Thoracic aorta (tissue), 2 donors: ENCODE data around the gene SECISBP2L. TPM values are rescaled to one million over a fixed set of nuclear protein-coding genes. Genes with fewer than 3 reads are reported as not detected.

Source experiments
- ATAC-seq: fragments of 150-250 bp; one replicate; pipeline ENCODE4 v1.8.0; 2017; ENCODE audit warnings: low read depth; ENCODE audit not compliant: insufficient number of reproducible peaks, low FRiP score
- DNase-seq: peaks from one replicate; pipeline ENCODE4 v3.0.0-alpha.2; 2020; ENCODE audit warnings: low spot score
- H3K27ac ChIP-seq, 2 donors: fragments of 200-600 bp; sonication (generic); 1 replicate in 1 of 2; 2 replicates in 1 of 2; pipeline ENCODE4 v1.5.1; 2016; ENCODE audit warnings: mild to moderate bottlenecking in 2 of 2, moderate library complexity in 2 of 2
- H3K27me3 ChIP-seq: fragments of 200-600 bp; sonication (generic); replicated peaks from 2 replicates; pipeline ENCODE4 v1.6.0; 2016; ENCODE audit warnings: mild to moderate bottlenecking; ENCODE audit not compliant: insufficient read depth
- H3K36me3 ChIP-seq: fragments of 200-600 bp; sonication (generic); one replicate; pipeline ENCODE4 v1.5.1; 2016
- H3K4me1 ChIP-seq, 2 donors: fragments of 200-600 bp; sonication (generic); 1 replicate in 1 of 2; 2 replicates in 1 of 2; pipeline versions ENCODE4 v1.5.1 to v1.6.0; 2016; ENCODE audit warnings: low read depth in 2 of 2, mild to moderate bottlenecking in 1 of 2; ENCODE audit not compliant: control insufficient read depth in 1 of 2
- H3K4me3 ChIP-seq: fragments of 200-600 bp; sonication (generic); 2 replicates; pipeline ENCODE4 v1.5.1; 2016; ENCODE audit warnings: mild to moderate bottlenecking
- H3K9me3 ChIP-seq: fragments of 200-600 bp; sonication (generic); 2 replicates; pipeline ENCODE4 v1.5.1; 2016
- CTCF ChIP-seq: fragments of 200-600 bp; sonication (generic); IDR thresholded peaks from one replicate; pipeline ENCODE4 v1.5.1; 2019; ENCODE audit warnings: antibody characterized with exemption
- total RNA-seq, 2 donors: library from RNA; depleted of rRNA; stranded (reverse); fragments of >200 nt; gene quantifications; one replicate each; pipeline versions ENCODE4 v1.1.0 to v1.2.3, GENCODE V29; 2016

SECISBP2L gene
- total RNA-seq, 2 donors from 2014 or later: 34.9 to 55.2 TPM

- no peak overlapping the region for H3K27ac ChIP-seq
- no peak for ATAC-seq
- H3K4me1 ChIP-seq: no peaks in the 10 kb centered on the region
- no peak overlapping the region for H3K4me3 ChIP-seq
- no peaks in the 10 kb centered on the region for H3K27me3 ChIP-seq
- DNase-seq: no peak
- H3K36me3 ChIP-seq: no peaks in the 10 kb centered on the region
- H3K9me3 ChIP-seq: no peaks in the 10 kb centered on the region
- no peak for TF ChIP-seq CTCF
These were observed 39.6 kb upstream of the SECISBP2L start for GRCh38 chr15:49085696-49086459.

GRCh38 chr15:49084285-49084570 lies 38.0 kb upstream of the SECISBP2L start:
- Histone ChIP-seq H3K4me3 (no peak overlapping the region), H3K4me1 (no peaks in the 10 kb centered on the region), H3K27ac (no peak overlapping the region), H3K36me3 (no peaks in the 10 kb centered on the region), H3K27me3 (no peaks in the 10 kb centered on the region), H3K9me3 (no peaks in the 10 kb centered on the region)
- no peak for ATAC-seq
- no peak for TF ChIP-seq CTCF
- DNase-seq: no peak

- H3K9me3 ChIP-seq: no peaks in the 10 kb centered on the region
- no peaks in the 10 kb centered on the region for H3K4me1 ChIP-seq
- no peak overlapping the region for H3K4me3 ChIP-seq
- no peak overlapping the region for H3K27ac ChIP-seq
- DNase-seq: no peak
- ATAC-seq: no peak
- H3K27me3 ChIP-seq: no peaks in the 10 kb centered on the region
- no peaks in the 10 kb centered on the region for H3K36me3 ChIP-seq
- TF ChIP-seq CTCF: no peak
These were observed 37.4 kb upstream of the SECISBP2L start for GRCh38 chr15:49083401-49084284.

GRCh38 chr15:49082960-49083359 lies 36.7 kb upstream of the SECISBP2L start:
- Histone ChIP-seq H3K4me1 (no peaks in the 10 kb centered on the region), H3K27me3 (no peaks in the 10 kb centered on the region), H3K27ac (no peak overlapping the region), H3K36me3 (no peaks in the 10 kb centered on the region), H3K9me3 (no peaks in the 10 kb centered on the region), H3K4me3 (no peak overlapping the region)
- no peak for ATAC-seq
- TF ChIP-seq CTCF: no peak
- no peak for DNase-seq

- H3K27ac ChIP-seq: no peak overlapping the region
- no peak overlapping the region for H3K4me3 ChIP-seq
- no peak for DNase-seq
- no peaks in the 10 kb centered on the region for H3K36me3 ChIP-seq
- no peaks in the 10 kb centered on the region for H3K9me3 ChIP-seq
- ATAC-seq: no peak
- TF ChIP-seq CTCF: no peak
- no peaks in the 10 kb centered on the region for H3K27me3 ChIP-seq
- H3K4me1 ChIP-seq: no peaks in the 10 kb centered on the region
These were observed 33.2 kb upstream of the SECISBP2L start for GRCh38 chr15:49079340-49080039.
